Body of pancreas (tissue), 4 donors: ENCODE data around the gene DYNC2LI1.

Experiments used
- POLR2A ChIP-seq, 3 donors: fragments of 450-650 bp; IDR thresholded peaks; one replicate each; pipeline ENCODE4 v1.6.1; 2016; ENCODE audit warnings: antibody characterized with exemption in 3 of 3, mild to moderate bottlenecking in 2 of 3
- TF ChIP-seq, protein P1 (sequence below), 7 experiments: fragments of 450-650 bp in 4 of 7; fragments of 200-600 bp in 3 of 7; sonication (generic) in 3 of 7; IDR thresholded peaks; one replicate each; pipeline ENCODE4 v1.5.1; 2016 to 2019; ENCODE audit warnings: antibody characterized with exemption in 7 of 7

DNA sequence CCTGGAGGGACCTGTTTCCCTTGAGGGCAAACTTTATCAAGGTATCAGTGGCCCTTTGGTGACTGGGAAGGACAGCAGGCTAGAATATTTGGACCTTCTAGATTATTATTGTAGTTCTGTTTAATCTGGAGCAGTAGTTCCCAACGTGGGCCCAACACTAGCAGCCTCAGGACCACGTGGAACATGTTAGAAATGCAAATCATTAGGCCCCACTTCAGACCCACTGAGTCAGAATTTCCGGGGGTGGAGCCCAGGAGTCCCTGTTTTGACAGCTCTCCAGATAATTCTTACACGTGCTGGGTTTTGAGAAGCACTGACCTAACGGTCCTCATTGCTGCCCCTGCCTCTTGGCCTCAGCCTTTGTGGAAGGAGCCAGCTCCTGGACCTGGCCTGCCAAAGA lies 25.5 kb upstream of the DYNC2LI1 start:
- TF ChIP-seq, protein P1, sequence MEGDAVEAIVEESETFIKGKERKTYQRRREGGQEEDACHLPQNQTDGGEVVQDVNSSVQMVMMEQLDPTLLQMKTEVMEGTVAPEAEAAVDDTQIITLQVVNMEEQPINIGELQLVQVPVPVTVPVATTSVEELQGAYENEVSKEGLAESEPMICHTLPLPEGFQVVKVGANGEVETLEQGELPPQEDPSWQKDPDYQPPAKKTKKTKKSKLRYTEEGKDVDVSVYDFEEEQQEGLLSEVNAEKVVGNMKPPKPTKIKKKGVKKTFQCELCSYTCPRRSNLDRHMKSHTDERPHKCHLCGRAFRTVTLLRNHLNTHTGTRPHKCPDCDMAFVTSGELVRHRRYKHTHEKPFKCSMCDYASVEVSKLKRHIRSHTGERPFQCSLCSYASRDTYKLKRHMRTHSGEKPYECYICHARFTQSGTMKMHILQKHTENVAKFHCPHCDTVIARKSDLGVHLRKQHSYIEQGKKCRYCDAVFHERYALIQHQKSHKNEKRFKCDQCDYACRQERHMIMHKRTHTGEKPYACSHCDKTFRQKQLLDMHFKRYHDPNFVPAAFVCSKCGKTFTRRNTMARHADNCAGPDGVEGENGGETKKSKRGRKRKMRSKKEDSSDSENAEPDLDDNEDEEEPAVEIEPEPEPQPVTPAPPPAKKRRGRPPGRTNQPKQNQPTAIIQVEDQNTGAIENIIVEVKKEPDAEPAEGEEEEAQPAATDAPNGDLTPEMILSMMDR (IDR thresholded peaks at IDR 0.05) = no peak
- TF ChIP-seq POLR2A (IDR thresholded peaks at IDR 0.05) = no peak
